Subcutaneous abdominal adipose tissue (tissue), 5 donors: ENCODE data around the gene ITGA2B.

Source experiments
- H3K27ac ChIP-seq: one replicate; pipeline ENCODE4 v1.7.0; 2013; ENCODE audit warnings: low read depth, mild to moderate bottlenecking, inconsistent platforms, low read length, moderate library complexity
- H3K27me3 ChIP-seq, 5 donors: one replicate each; pipeline ENCODE4 v1.7.0; 2013; ENCODE audit warnings: low read length in 5 of 5, inconsistent platforms in 1 of 5; ENCODE audit not compliant: control insufficient read depth in 5 of 5, insufficient read depth in 4 of 5
- H3K36me3 ChIP-seq, 5 donors: one replicate each; pipeline ENCODE4 v1.7.0; 2013; ENCODE audit warnings: low read length in 5 of 5; ENCODE audit not compliant: control insufficient read depth in 5 of 5, insufficient read depth in 5 of 5
- H3K4me1 ChIP-seq, 5 donors: one replicate each; pipeline ENCODE4 v1.7.0; 2013; ENCODE audit warnings: low read length in 5 of 5, mild to moderate bottlenecking in 3 of 5, moderate library complexity in 1 of 5; ENCODE audit not compliant: control insufficient read depth in 5 of 5, insufficient read depth in 5 of 5
- H3K4me3 ChIP-seq, 5 donors: one replicate each; pipeline ENCODE4 v1.7.0; 2013; ENCODE audit warnings: low read length in 5 of 5, low read depth in 1 of 5
- H3K9ac ChIP-seq, 5 donors: one replicate each; pipeline ENCODE4 v1.7.0; 2013; ENCODE audit warnings: low read length in 5 of 5, mild to moderate bottlenecking in 4 of 5, moderate library complexity in 3 of 5
- H3K9me3 ChIP-seq, 5 donors: one replicate each; pipeline ENCODE4 v1.7.0; 2013; ENCODE audit warnings: low read length in 5 of 5; ENCODE audit not compliant: control insufficient read depth in 5 of 5
- donor health status: healthy.
- donor health status: healthy.
- donor health status: healthy.
- donor health status: healthy.
- donor health status: healthy.

The ITGA2B gene

DNA sequence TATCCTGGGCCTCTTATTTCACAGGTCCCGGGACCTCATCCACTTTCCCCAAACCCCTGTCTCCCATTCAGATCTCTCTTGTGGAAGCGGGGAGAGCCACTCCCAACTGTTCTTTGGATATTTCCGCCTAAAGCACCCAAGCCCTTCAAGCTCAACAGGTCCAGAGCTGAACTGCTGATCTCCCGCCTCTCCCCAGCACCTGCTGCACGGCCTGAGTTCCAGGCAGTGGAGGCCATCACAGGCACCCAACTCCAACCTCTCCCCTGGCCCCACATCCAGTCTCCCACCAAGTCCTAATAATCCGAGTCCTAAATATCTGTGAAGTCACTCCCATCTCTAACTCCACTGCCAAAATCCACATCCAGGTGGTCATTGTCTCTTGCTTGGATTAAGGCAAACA, 6.5 kb downstream of the ITGA2B start:
- no peak overlapping the region for H3K9ac ChIP-seq
- H3K36me3 ChIP-seq: no peaks in the 10 kb centered on the region
- peaks cover 0 to 20% (median 17%) of the 10 kb centered on the region in 5 donors for H3K4me1 ChIP-seq
- H3K4me3 ChIP-seq: no peak overlapping the region
- no peaks in the 10 kb centered on the region for H3K9me3 ChIP-seq
- peaks cover 0 to 13% (median 0%) of the 10 kb centered on the region in 5 donors for H3K27me3 ChIP-seq
- H3K27ac ChIP-seq: no peak overlapping the region

GRCh38 chr17:44381810-44382305, 7.6 kb downstream of the ITGA2B start:
- Histone ChIP-seq H3K4me3 (no peak overlapping the region), H3K27ac (no peak overlapping the region), H3K9me3 (no peaks in the 10 kb centered on the region), H3K4me1 (peaks cover 0 to 20% (median 17%) of the 10 kb centered on the region in 5 donors), H3K9ac (no peak overlapping the region), H3K27me3 (peaks cover 0 to 13% (median 0%) of the 10 kb centered on the region in 5 donors), H3K36me3 (no peaks in the 10 kb centered on the region)

- H3K4me1 ChIP-seq: peaks cover 0 to 24% (median 22%) of the 10 kb centered on the region in 5 donors
- H3K27me3 ChIP-seq: peaks cover 0 to 10% (median 0%) of the 10 kb centered on the region in 5 donors
- H3K36me3 ChIP-seq: no peaks in the 10 kb centered on the region
- H3K9me3 ChIP-seq: no peaks in the 10 kb centered on the region
- no peak overlapping the region for H3K4me3 ChIP-seq
- H3K9ac ChIP-seq: no peak overlapping the region
- H3K27ac ChIP-seq: no peak overlapping the region
Observed at GRCh38 chr17:44380767-44381166, 8.7 kb downstream of the ITGA2B start.

GRCh38 chr17:44379887-44380286, 9.6 kb downstream of the ITGA2B start:
- no peaks in the 10 kb centered on the region for H3K9me3 ChIP-seq

GRCh38 chr17:44378171-44378705, 11.2 kb downstream of the ITGA2B start:
- Histone ChIP-seq H3K4me1 (peaks cover 0 to 14% (median 7%) of the 10 kb centered on the region in 5 donors), H3K9me3 (no peaks in the 10 kb centered on the region), H3K4me3 (no peak overlapping the region), H3K36me3 (no peaks in the 10 kb centered on the region), H3K27me3 (peaks cover 0 to 5% (median 0%) of the 10 kb centered on the region in 5 donors), H3K9ac (no peak overlapping the region), H3K27ac (no peak overlapping the region)

More at GRCh38 chr17:44379887-44380286, 9.6 kb downstream of the ITGA2B start:
- no peak overlapping the region for H3K4me3 ChIP-seq
- H3K36me3 ChIP-seq: no peaks in the 10 kb centered on the region
- peaks cover 0 to 7% (median 0%) of the 10 kb centered on the region in 5 donors for H3K27me3 ChIP-seq
- peaks cover 0 to 21% (median 14%) of the 10 kb centered on the region in 5 donors for H3K4me1 ChIP-seq
- no peak overlapping the region for H3K27ac ChIP-seq
- no peak overlapping the region for H3K9ac ChIP-seq

- Histone ChIP-seq H3K27me3 (peaks cover 0 to 5% (median 3%) of the 10 kb centered on the region in 5 donors), H3K27ac (no peak overlapping the region), H3K9me3 (no peaks in the 10 kb centered on the region), H3K4me1 (peaks cover 0 to 14% (median 7%) of the 10 kb centered on the region in 5 donors), H3K4me3 (no peak overlapping the region), H3K9ac (no peak overlapping the region), H3K36me3 (no peaks in the 10 kb centered on the region)
Observed at GRCh38 chr17:44376779-44377178, 12.7 kb downstream of the ITGA2B start.

DNA sequence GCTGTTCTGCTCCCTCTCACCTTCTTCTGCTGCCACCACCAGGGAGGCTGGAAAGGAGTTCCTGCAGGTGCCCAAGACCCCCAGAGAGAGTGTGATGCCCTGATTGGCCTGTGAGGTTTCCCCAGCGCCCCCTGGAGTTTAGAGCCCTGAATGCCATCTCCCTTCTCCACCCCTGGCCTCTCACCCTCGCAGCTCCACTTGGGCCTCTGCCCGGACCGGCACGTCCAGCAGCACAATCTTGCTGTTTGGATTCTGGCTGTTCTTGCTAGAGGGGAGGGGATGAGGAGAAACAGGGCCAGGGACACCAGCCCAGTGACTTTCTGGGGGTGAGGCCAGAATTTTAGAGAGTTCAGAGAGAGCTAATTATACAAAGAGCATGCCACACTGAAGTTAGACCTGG, 13.3 kb downstream of the ITGA2B start:
- no peaks in the 10 kb centered on the region for H3K36me3 ChIP-seq
- H3K27ac ChIP-seq: no peak overlapping the region
- H3K4me1 ChIP-seq: peaks cover 0 to 14% (median 7%) of the 10 kb centered on the region in 5 donors
- H3K9ac ChIP-seq: no peak overlapping the region
- no peak overlapping the region for H3K4me3 ChIP-seq
- H3K27me3 ChIP-seq: peaks cover 0 to 5% (median 3%) of the 10 kb centered on the region in 5 donors
- H3K9me3 ChIP-seq: no peaks in the 10 kb centered on the region

- Histone ChIP-seq H3K9me3 (no peaks in the 10 kb centered on the region), H3K4me3 (no peak overlapping the region), H3K27me3 (peaks cover 0 to 8% (median 6%) of the 10 kb centered on the region in 5 donors), H3K36me3 (no peaks in the 10 kb centered on the region), H3K9ac (no peak overlapping the region), H3K27ac (no peak overlapping the region), H3K4me1 (peaks cover 0 to 14% (median 7%) of the 10 kb centered on the region in 5 donors)
Observed at GRCh38 chr17:44375196-44376017, 14.0 kb downstream of the ITGA2B start.

- Histone ChIP-seq H3K9me3 (no peaks in the 10 kb centered on the region), H3K36me3 (no peaks in the 10 kb centered on the region), H3K4me1 (peaks cover 0 to 14% (median 7%) of the 10 kb centered on the region in 5 donors), H3K27me3 (peaks cover 0 to 8% (median 6%) of the 10 kb centered on the region in 5 donors), H3K27ac (no peak overlapping the region), H3K9ac (no peak overlapping the region), H3K4me3 (no peak overlapping the region)
Observed at GRCh38 chr17:44374306-44375195, 14.9 kb downstream of the ITGA2B start.
